Measurements from ENCODE around the gene TDRD5.

The TDRD5 gene

DNA sequence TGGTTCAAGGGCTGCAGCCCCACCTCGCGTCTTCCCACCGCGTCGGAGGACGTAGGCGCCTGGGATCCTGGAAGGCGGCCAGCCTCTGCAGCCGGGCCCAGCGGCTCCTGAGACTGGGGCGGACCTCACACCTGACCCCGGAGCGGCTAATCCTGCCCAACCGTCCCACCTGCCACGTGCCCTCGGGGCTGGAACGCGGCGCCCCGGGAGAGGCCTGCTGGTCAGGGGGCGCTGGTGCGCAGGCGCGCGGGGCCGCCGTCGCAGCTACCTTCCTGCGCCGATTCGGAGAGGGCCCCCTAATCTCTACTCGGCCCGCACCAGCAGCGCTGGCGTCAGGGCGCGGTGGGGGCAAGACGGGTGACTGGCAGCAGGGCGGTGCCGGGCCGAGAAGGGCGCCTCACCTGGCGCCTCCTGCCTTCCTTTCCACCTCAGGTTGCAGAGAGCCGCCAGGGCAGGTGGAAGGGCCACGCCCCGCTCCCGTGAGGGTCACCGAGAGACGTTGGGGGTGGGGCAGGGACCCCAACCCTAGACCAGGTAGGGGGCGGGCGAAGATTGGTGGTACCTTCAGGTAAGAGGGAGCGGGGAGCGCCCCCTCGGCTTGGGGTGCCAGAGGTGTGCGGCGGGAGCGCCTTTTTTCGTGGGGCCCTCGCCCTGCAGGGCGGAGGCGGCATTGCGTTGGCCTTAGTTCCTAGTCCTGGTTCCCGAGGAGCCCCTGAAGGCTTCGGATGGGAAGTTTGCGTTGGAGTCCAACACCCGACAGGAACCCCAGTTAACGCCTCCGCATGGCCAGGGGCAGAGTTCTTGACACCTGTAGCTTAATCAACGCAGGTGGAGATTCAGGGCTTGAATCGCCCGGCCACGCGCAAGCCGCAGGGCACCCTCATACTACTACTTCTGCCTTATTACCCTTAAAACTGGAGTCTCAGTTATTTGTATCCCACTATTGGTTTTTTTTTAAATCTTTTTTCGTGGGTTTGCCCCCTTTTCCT lies at the start of gene TDRD5:
Gene TDRD5, plus strand, starts transcription at position 241 of the 989 bp plus-strand sequence. CDS start 784 bp downstream, outside the sequence.
- in situ Hi-C loops (cut with MboI; ENCODE audit: low sequenced_read_pairs), result no loop called here

DNA sequence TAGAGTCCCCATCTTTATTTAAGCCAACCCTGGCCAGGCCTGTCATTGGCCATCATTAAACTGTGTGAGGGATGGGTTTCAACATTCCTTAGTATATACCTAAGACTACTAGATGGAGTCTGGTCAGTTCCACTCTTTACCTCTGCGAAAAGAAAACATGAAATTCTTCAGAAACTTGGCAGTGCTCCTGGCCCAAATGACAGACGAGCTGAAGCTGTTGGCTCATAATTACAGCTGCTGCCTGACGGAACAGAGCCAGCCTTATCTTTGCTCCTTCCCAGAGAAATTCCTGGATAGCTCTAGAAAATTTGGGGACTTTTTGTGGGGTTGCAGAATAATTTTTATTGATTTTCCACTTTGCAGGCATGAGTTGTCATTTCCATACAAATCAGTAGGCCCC lies 46.3 kb upstream of the TDRD5 start:
- in situ Hi-C loops (cut with MboI; ENCODE audit: low sequenced_read_pairs), result no loop called here

DNA sequence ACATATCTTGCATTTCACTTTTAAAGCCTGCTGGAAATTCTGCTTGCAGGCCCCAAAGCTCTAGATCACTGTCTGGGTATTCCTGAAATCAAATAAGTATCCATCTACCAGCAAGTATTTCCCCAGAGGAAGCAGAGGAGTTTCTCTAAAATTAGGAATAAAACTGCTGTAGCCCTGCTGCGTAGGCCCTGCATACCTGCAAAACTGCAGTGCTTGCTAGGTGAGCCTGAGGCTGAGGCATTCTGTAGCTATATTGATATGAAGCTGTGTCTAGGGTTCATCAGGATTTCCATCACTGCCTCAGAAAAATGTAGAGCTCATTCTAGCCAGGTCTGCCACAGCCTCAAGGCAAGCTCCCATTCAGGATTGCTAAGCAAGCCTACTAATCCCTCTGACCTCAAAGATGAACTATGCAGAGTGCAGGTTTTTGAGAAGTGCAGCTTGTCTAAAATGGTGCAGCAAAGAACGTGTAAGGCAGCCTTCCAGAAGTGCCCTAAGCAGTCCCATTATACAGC lies 44.6 kb upstream of the TDRD5 start:
- in situ Hi-C loops (cut with MboI; ENCODE audit: low sequenced_read_pairs), result no loop called here

GRCh38 chr1:179548666-179549367 lies 42.8 kb upstream of the TDRD5 start:
- in situ Hi-C loops (cut with MboI; ENCODE audit: low sequenced_read_pairs), result no loop called here

- in situ Hi-C loops (cut with MboI; ENCODE audit: low sequenced_read_pairs), result no loop called here
Measured at GRCh38 chr1:179549368-179549700, 42.3 kb upstream of the TDRD5 start.

DNA sequence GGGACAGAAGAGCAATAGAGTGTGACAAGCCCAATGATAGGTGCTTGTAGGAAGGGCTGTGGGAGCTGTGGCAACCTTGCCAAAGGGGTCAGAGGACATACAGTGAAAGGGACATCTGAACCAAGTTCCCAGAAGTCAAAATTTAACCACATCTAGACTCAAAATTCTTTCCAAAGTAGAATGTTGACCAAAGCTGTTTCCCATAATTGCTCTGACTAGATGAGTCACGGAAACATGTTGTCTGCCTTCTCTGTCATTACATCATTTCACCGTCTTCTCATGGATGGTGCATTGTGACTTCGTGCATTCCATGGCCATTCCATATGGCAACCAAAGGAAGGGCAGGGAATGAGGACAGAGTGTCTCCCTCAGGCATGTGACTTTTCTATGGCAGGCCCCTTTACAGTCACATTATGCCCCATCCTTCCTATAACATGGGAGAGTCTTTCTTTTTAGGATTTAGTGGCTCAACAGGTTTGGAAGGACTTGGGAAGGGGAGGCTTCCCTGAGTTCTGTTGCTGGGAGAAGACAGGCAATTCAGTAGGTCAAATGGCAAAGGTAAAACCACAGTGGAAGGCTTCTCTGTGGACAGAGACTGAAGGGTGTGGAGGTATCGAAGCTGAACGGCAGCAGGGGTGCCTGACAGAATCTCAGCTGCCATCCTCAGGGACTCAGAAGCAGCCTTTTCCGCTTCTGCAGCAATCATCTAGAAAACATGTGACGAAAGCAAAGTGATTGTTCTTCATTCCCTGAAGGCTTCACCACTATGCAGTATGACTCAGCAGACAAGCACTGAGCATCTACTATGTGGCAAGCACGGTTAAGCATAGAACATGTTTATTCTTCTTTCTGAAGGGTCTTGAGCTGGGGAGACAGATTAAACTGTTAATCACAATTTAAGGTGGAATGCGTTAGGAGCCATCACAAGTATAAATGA lies 40.6 kb upstream of the TDRD5 start:
- in situ Hi-C loops (cut with MboI; ENCODE audit: low sequenced_read_pairs), result no loop called here

GRCh38 chr1:179554427-179554826 lies 37.2 kb upstream of the TDRD5 start:
- in situ Hi-C loops (cut with MboI; ENCODE audit: low sequenced_read_pairs), result no loop called here

DNA sequence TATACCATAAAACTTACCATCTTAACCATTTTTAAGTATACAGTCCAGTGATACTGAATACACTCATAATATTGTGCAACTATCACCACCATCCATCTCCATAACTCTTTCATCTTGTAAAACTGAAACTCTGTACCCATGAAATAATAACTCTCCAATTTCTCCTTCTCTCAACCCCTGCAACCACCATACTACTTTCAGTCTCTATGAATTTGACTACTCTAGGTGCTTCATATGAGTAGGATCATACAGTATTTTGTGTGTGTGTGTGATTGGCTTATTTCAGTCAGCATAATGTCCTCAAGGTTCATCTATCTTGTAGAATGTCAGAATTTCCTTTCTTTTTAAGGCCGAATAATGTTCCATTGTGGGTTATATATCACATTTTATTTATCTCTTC lies 33.6 kb upstream of the TDRD5 start:
- in situ Hi-C loops (cut with MboI; ENCODE audit: low sequenced_read_pairs), result no loop called here

DNA sequence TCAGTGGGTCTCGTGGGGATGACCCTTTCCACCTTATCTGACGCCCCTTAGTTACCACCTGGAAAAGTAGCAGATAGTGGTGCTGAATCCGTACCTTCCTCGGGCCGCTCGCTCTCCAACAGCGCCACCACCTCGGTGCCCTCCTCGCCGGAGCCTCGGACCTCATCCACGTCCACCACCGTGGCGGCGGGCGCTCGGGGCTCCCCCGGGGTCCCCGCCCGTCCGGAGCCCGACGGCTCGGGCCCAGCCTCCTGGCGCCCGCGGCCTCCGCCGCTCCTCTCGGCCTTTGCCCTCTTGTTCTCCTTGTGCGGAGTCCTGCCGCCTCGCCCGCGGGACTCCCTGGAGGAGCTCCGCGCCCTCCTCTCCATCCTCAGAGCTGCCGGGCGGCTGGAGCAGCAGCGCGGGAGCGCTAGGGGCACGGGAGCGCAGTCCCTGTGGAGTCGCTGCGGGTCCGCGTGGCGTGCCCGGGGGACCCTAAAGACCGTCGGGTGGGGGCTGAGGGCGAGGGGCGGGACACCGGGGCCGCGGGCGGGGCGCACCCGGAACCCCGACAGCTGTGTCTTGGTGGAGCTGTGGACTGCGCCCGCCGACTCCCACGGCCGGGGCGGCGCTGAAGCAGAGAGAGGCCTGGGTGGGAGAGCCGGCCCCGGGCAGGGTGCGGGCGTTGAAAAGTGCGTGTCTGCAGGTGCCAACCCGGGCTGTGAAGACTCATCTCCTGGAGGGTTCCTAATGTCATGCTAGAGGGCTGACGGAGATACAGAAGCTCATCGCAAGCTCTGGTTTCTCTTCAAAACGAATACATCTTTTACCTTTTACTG lies 15.9 kb upstream of the TDRD5 start, which contains the start of gene NPHS2:
Gene NPHS2, minus strand, starts transcription at position 452 of the 818 bp plus-strand sequence. Its CDS starts 84 bp downstream, at position 368.
- in situ Hi-C loops (cut with MboI; ENCODE audit: low sequenced_read_pairs), result no loop called here

DNA sequence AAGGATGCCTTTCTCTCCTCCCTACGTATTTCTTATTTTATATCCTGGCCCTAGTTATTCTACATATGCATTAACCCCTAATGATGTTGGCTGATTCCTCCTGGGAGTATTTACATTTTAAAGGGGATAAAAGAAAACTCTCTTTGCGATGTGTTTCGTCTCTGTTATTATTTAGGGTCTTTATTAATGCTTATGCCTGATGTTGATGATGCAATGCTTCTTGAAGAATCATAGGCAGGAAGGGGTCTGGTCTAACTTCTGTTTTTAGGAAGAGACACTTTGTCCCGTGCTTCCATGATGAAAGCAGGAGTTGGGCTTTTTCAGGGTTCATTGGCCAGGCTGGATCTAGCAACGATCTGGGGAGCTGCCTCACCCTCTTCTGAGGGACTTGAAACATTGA lies 15.1 kb upstream of the TDRD5 start:
- in situ Hi-C loops (cut with MboI; ENCODE audit: low sequenced_read_pairs), result no loop called here

DNA sequence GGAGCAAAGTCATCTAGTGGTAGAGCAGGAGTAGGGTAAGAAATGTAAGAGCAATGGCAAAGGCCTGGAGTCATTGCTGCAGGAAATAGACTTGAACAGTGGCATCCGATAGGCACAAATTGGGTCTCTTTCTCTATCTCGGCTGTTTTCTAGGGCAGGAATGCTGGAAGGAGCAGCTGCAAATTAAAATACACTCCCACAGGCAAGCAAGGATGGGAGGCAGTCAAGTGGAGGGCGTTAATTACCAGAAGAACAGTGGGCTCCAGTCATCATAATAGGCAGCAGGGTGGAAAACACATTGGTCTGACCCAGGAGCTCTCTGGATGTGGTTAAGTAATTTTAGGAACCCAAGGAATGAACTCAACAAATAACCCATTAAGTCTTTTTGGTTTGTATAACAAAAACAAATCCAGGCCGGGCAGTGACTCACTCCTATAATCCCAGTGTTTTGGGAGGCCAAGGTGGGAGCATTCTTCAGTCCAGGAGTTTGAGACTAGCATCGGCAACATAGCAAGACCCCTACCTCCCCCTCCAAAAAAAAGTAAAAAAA lies 7.8 kb upstream of the TDRD5 start:
- in situ Hi-C loops (cut with MboI; ENCODE audit: low sequenced_read_pairs), result no loop called here

DNA sequence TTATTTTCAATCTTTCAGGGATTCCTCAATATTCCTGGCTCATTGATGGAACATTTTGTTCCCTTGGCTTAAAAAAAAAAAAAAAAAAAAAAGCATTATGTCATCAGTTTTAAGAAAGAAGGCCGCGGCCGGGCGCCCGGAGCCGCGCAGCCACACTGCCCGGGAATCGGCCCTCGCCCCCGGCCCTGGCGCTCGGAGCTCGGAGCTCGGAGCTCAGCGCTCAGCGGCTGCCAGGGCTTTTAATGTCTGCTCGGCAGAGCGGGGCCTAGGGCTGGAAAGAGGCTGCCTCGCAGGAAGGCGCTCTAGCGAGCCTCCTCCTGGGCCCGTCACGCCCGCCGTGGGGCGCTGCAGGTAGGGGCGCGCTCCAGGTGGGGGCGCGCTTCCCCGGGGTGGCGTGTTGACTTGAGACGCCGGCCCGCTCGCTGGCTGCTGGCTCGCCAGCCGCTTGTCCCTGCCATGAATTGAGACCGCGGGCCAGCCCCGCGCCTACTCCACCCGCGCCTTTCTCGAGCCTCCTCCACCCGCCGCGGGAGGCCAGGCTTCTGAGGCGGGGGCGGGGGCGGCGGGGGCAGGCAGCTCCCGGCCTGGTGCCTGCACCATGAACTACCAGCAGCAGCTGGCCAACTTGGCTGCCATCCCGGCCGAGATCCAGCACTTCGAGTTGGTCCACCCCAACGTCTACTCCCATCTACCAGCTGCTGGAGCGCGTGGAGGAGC lies 5.4 kb upstream of the TDRD5 start:
- in situ Hi-C loops (cut with MboI; ENCODE audit: low sequenced_read_pairs), result no loop called here

DNA sequence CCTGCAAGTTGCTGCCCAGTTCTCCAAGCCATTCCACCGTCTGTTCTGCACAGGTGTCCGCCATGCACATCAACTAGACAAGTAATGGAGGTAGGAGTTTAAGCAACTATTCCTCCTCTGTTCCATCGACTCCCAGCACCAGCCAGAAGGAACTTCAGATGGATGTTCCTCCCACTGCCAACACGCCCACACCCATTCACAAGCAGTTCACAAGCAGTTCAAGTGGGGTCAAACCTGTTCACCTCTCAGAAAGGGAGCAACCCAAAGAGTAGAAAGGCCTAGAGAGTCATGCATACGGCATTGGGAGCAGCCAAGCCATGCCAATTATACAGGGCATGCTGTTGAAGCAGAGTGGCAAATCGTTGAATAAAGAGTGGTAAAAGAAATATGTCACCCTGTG lies 4.3 kb upstream of the TDRD5 start:
- in situ Hi-C loops (cut with MboI; ENCODE audit: low sequenced_read_pairs), result no loop called here

- in situ Hi-C loops (cut with MboI; ENCODE audit: low sequenced_read_pairs), result no loop called here
Measured at GRCh38 chr1:179588425-179589024, 3.1 kb upstream of the TDRD5 start.

- in situ Hi-C loops (cut with MboI; ENCODE audit: low sequenced_read_pairs), result no loop called here
Measured at GRCh38 chr1:179589509-179589908, 2.1 kb upstream of the TDRD5 start.

- in situ Hi-C loops (cut with MboI; ENCODE audit: low sequenced_read_pairs), result no loop called here
Measured at GRCh38 chr1:179590671-179591070, 961 bp upstream of the TDRD5 start.

DNA sequence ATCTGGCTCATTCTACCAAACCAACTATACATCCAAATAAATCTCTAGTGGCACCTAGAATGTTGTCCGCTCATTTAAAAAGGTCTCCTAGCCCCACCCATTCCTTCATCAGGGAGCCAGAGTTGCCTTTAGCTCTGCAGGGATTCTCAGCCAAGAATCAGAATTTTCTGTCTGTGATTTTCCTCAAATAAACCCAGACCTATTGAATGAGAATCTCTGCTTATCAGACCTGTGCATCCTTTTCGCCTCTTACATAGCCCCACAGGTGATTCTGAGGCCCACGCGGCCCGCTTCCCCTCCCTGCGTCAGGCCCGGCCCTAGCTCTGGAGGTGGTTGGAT lies 410 bp upstream of the TDRD5 start:
- in situ Hi-C loops (cut with MboI; ENCODE audit: low sequenced_read_pairs), result no loop called here

- in situ Hi-C loops (cut with MboI; ENCODE audit: low sequenced_read_pairs), result no loop called here
Measured at GRCh38 chr1:179598631-179599030, 7.0 kb downstream of the TDRD5 start.
